NB4 (cell line): Measurements from ENCODE around the gene KLF14.

Source experiments
- CTCF ChIP-seq: IDR thresholded peaks from one replicate; pipeline ENCODE4 v1.5.1; 2012; ENCODE audit warnings: low read depth, low read length
- POLR2A ChIP-seq: IDR thresholded peaks from 2 replicates; pipeline ENCODE4 v1.6.1; 2011; ENCODE audit warnings: mild to moderate bottlenecking; ENCODE audit not compliant: insufficient read length; ENCODE audit errors: extremely low read depth

GRCh38 chr7:130733931-130734814, at the start of gene KLF14:
- TF ChIP-seq CTCF (no peak), POLR2A (no peak)
